H1 (cell line): Measurements from ENCODE around the gene PRKN. TPM values are rescaled to one million over a fixed set of nuclear protein-coding genes. Genes with fewer than 3 reads are reported as not detected.

Experiments
- CTCF ChIA-PET: fragments of 300-600 bp; sonication (Branson Sonifier 250); formaldehyde crosslinking; loops from one replicate; lab custom pipeline; 2021; ENCODE audit not compliant: partially characterized antibody; lab: Charles Lee
- POLR2A ChIA-PET: fragments of 300-600 bp; sonication (Branson Sonifier 250); formaldehyde crosslinking; loops from one replicate; lab custom pipeline; 2021; ENCODE audit warnings: inconsistent platforms; ENCODE audit not compliant: partially characterized antibody; lab: Charles Lee
- DNase-seq, 2 experiments: peaks; one replicate each; pipeline versions ENCODE4 v3.0.0 to v3.0.0-alpha.2; 2010 to 2022; ENCODE audit warnings: low spot score in 2 of 2, low read depth in 1 of 2, mixed read lengths in 1 of 2
- FAIRE-seq: peaks from 2 replicates; lab custom pipeline; 2011; peaks lifted over from hg19 to GRCh38; lab: Jason Lieb, UNC
- H2AFZ ChIP-seq: 2 replicates; pipeline ENCODE4 v1.8.1; 2012; ENCODE audit warnings: low read length, inconsistent platforms
- H2AK5ac ChIP-seq: 2 replicates; pipeline ENCODE4 v1.6.1; 2013; ENCODE audit warnings: low read depth, low read length
- H2BK120ac ChIP-seq: replicated peaks from 2 replicates; pipeline ENCODE3; 2013; ENCODE audit warnings: low read depth, low read length, inconsistent platforms
- H2BK12ac ChIP-seq: 2 replicates; pipeline ENCODE4 v1.6.1; 2013; ENCODE audit warnings: low read depth, low read length
- H2BK15ac ChIP-seq: 2 replicates; pipeline ENCODE4 v1.6.1; 2013; ENCODE audit warnings: low read length
- H2BK20ac ChIP-seq: 2 replicates; pipeline ENCODE4 v1.6.1; 2013; ENCODE audit warnings: low read length
- H2BK5ac ChIP-seq: 2 replicates; pipeline ENCODE4 v1.6.1; 2013; ENCODE audit warnings: low read depth, low read length
- H3K14ac ChIP-seq: 2 replicates; pipeline ENCODE4 v1.6.1; 2013; ENCODE audit warnings: inconsistent platforms; ENCODE audit not compliant: insufficient read length
- H3K18ac ChIP-seq: 2 replicates; pipeline ENCODE4 v1.6.1; 2013; ENCODE audit warnings: low read length; ENCODE audit errors: extremely low read depth
- H3K23ac ChIP-seq: 2 replicates; pipeline ENCODE4 v1.6.1; 2013; ENCODE audit warnings: inconsistent platforms; ENCODE audit not compliant: insufficient read length
- H3K23me2 ChIP-seq: 2 replicates; pipeline ENCODE4 v1.6.1; 2013; ENCODE audit warnings: low read depth, low read length
- H3K27ac ChIP-seq: 2 replicates; pipeline ENCODE4 v1.6.1; 2011; ENCODE audit warnings: low read depth, low read length, inconsistent platforms
- H3K27me3 ChIP-seq, 4 experiments: replicated peaks in 1 of 4; 1 replicate in 1 of 4; 2 replicates in 3 of 4; pipeline versions ENCODE4 v1.6.1 to v1.8.1; 2011 to 2013; ENCODE audit warnings: low read length in 3 of 4, mild to moderate bottlenecking in 3 of 4, inconsistent platforms in 2 of 4, mixed read lengths in 2 of 4, moderate library complexity in 1 of 4; ENCODE audit not compliant: control insufficient read depth in 3 of 4, insufficient read depth in 3 of 4; ENCODE audit errors: extremely low read depth in 1 of 4
- H3K36me3 ChIP-seq, 4 experiments: 2 replicates each; pipeline versions ENCODE4 v1.6.1 to v1.8.1; 2011 to 2013; ENCODE audit warnings: mild to moderate bottlenecking in 4 of 4, low read length in 3 of 4, moderate library complexity in 2 of 4, control low read depth in 1 of 4, inconsistent platforms in 1 of 4; ENCODE audit not compliant: insufficient read depth in 4 of 4, control insufficient read depth in 2 of 4
- H3K4ac ChIP-seq: replicated peaks from 2 replicates; pipeline ENCODE3; 2013; ENCODE audit warnings: low read length, low read depth, mixed read lengths, inconsistent platforms; ENCODE audit not compliant: insufficient read length
- H3K4me1 ChIP-seq, 4 experiments: replicated peaks in 1 of 4; 1 replicate in 1 of 4; 2 replicates in 3 of 4; pipeline versions ENCODE4 v1.6.1 to v1.8.1; 2011 to 2013; ENCODE audit warnings: low read length in 3 of 4, inconsistent platforms in 2 of 4, mixed read lengths in 1 of 4; ENCODE audit not compliant: insufficient read depth in 4 of 4, control insufficient read depth in 3 of 4
- H3K4me2 ChIP-seq, 2 experiments: 2 replicates each; pipeline versions ENCODE4 v1.6.1 to v1.8.1; 2011 to 2013; ENCODE audit warnings: low read depth in 2 of 2, low read length in 2 of 2, control low read depth in 1 of 2, inconsistent platforms in 1 of 2, mild to moderate bottlenecking in 1 of 2; ENCODE audit not compliant: insufficient read depth in 1 of 2
- H3K4me3 ChIP-seq, 4 experiments: fragments of 200-600, 300-600 bp in 1 of 4; sonication (generic), shearing (Covaris generic), sonication (Bioruptor Twin) in 1 of 4; 2 replicates each; pipeline versions ENCODE4 v1.5.1 to v1.8.1; 2011 to 2016; ENCODE audit warnings: low read length in 4 of 4, low read depth in 3 of 4, control low read depth in 2 of 4, inconsistent platforms in 2 of 4, mild to moderate bottlenecking in 2 of 4, mixed read lengths in 1 of 4, moderate library complexity in 1 of 4; ENCODE audit not compliant: insufficient read depth in 2 of 4; ENCODE audit errors: extremely low read depth in 1 of 4
- H3K56ac ChIP-seq: replicated peaks from 2 replicates; pipeline ENCODE3; 2013; ENCODE audit warnings: low read depth, mild to moderate bottlenecking, mixed read lengths, low read length, inconsistent platforms; ENCODE audit not compliant: insufficient read length
- H3K79me1 ChIP-seq: 2 replicates; pipeline ENCODE4 v1.6.1; 2013; ENCODE audit warnings: low read depth, low read length, control low read depth
- H3K79me2 ChIP-seq, 2 experiments: 2 replicates each; pipeline versions ENCODE4 v1.6.1 to v1.8.1; 2012 to 2013; ENCODE audit warnings: low read length in 2 of 2, mild to moderate bottlenecking in 2 of 2, inconsistent platforms in 1 of 2; ENCODE audit not compliant: insufficient read depth in 2 of 2, control insufficient read depth in 1 of 2
- H3K9ac ChIP-seq, 4 experiments: replicated peaks in 1 of 4; 1 replicate in 1 of 4; 2 replicates in 3 of 4; pipeline versions ENCODE4 v1.6.1 to v1.8.1; 2011 to 2013; ENCODE audit warnings: low read depth in 3 of 4, low read length in 3 of 4, control low read depth in 2 of 4, mild to moderate bottlenecking in 2 of 4, moderate library complexity in 2 of 4, inconsistent platforms in 1 of 4; ENCODE audit errors: extremely low read depth in 1 of 4
- H3K9me3 ChIP-seq, 2 experiments: 2 replicates each; pipeline versions ENCODE4 v1.6.1 to v1.8.1; 2012 to 2013; ENCODE audit warnings: mild to moderate bottlenecking in 2 of 2, moderate library complexity in 2 of 2, control low read depth in 1 of 2, inconsistent platforms in 1 of 2, low read depth in 1 of 2, low read length in 1 of 2, mixed read lengths in 1 of 2; ENCODE audit not compliant: insufficient read depth in 2 of 2
- H4K20me1 ChIP-seq, 2 experiments: replicated peaks in 1 of 2; 2 replicates each; pipeline versions ENCODE3 to v1.8.1; 2011 to 2013; ENCODE audit warnings: inconsistent platforms in 2 of 2, low read length in 2 of 2, mild to moderate bottlenecking in 1 of 2; ENCODE audit not compliant: insufficient read depth in 2 of 2, control insufficient read depth in 1 of 2
- H4K5ac ChIP-seq: 2 replicates; pipeline ENCODE4 v1.6.1; 2013; ENCODE audit warnings: low read length, low read depth, mixed read lengths, inconsistent platforms; ENCODE audit not compliant: insufficient read length
- H4K8ac ChIP-seq: 2 replicates; pipeline ENCODE4 v1.8.0; 2013; ENCODE audit warnings: mild to moderate bottlenecking, moderate library complexity, low read length, inconsistent platforms; ENCODE audit not compliant: insufficient read depth; ENCODE audit errors: extremely low read depth
- H4K91ac ChIP-seq: replicated peaks from 2 replicates; pipeline ENCODE3; 2013; ENCODE audit warnings: low read length, mixed read lengths, inconsistent platforms; ENCODE audit not compliant: insufficient read length
- CBX5 ChIP-seq: fragments of 300-800, 300-1000 bp; sonication (generic); IDR thresholded peaks from 2 replicates; pipeline ENCODE4 v1.7.1; 2016; ENCODE audit warnings: antibody characterized with exemption, low read length, low read depth
- EP300 ChIP-seq, 2 experiments: IDR thresholded peaks; 1 replicate in 1 of 2; 2 replicates in 1 of 2; pipeline ENCODE4 v1.6.1; 2011 to 2012; ENCODE audit warnings: low read depth in 2 of 2, low read length in 2 of 2, mild to moderate bottlenecking in 2 of 2, borderline replicate concordance in 1 of 2, inconsistent platforms in 1 of 2, moderate library complexity in 1 of 2
- HDAC2 ChIP-seq, 2 experiments: fragments of 300-600 bp in 1 of 2; sonication (generic) in 1 of 2; IDR thresholded peaks; 2 replicates each; pipeline ENCODE4 v1.6.1; 2011 to 2012; ENCODE audit warnings: low read depth in 2 of 2, low read length in 2 of 2, mild to moderate bottlenecking in 2 of 2, moderate library complexity in 2 of 2, borderline replicate concordance in 1 of 2, inconsistent platforms in 1 of 2
- JUND ChIP-seq: IDR thresholded peaks from 2 replicates; pipeline ENCODE4 v1.6.1; 2011; ENCODE audit warnings: mild to moderate bottlenecking, improper control_type of control experiment, low read length
- YY1 ChIP-seq: IDR thresholded peaks from 2 replicates; pipeline ENCODE4 v1.6.1; 2011; ENCODE audit warnings: low read depth, mild to moderate bottlenecking, low read length
- WGBS, 2 experiments: shearing (Covaris generic) in 1 of 2; methylation state at CpG; one replicate each; pipeline versions ENCODE4 v1.1.6 to v1.1.7; 2013 to 2015; ENCODE audit warnings: low lambda C conversion rate in 2 of 2, mixed read lengths in 2 of 2, inconsistent platforms in 1 of 2, low coverage in 1 of 2, missing lambda C conversion rate in 1 of 2; ENCODE audit not compliant: insufficient replicate concordance in 2 of 2, insufficient coverage in 1 of 2, insufficient read length in 1 of 2; ENCODE audit errors: extremely low coverage in 1 of 2, missing lambda C conversion rate in 1 of 2; 5-methylcytosine and 5-hydroxymethylcytosine counted together
- polyA plus RNA-seq, 7 experiments: library from polyadenylated mRNA; depleted of rRNA in 3 of 7; stranded (reverse) in 5 of 7; unstranded in 2 of 7; fragments of >200 nt in 5 of 7; fragments of 200-250 nt in 2 of 7; gene quantifications; 1 replicate in 5 of 7; 2 replicates in 1 of 7; 4 replicates in 1 of 7; pipeline versions ENCODE4 v1.2.1 to v1.2.3, GENCODE V29; 2011 to 2013; ENCODE audit warnings: missing spikeins in 2 of 7, mixed read lengths in 2 of 7
- total RNA-seq: library from RNA; stranded (reverse); fragmentation: NEBNext Ultra II Directional; extraction: Animal tissue kit (Norgen Biotek cat#: 25700); gene quantifications from 2 replicates; pipeline ENCODE4 v1.2.1, GENCODE V29; 2021
- TF ChIP-seq, protein P1 (sequence below): IDR thresholded peaks from 2 replicates; pipeline ENCODE4 v1.6.1; 2012; ENCODE audit warnings: inconsistent platforms

Gene PRKN
- total and polyA plus RNA-seq, 2 of the 8 experiments (the other 6 are each of a cell fraction or from before 2014, with no cell fraction given), result 0.13 to 0.29 TPM

DNA sequence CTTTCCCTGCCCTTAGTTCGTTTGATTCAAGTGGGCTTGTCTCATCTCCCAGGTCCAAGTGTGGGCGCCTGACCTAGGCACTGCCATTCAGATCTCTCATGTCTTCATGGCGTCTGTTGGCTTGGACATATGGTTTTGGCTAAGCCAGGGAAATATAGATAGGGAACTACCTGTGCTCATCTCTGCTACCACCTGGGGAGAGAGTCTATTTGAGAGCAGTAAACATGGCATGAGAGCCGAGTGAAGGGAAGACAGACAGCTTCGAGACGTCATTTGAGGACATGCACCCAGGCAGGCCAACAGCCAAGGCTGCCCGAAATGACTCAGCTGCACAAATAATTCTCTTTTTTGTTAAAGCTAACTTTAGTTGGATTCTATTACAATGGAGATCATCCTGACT lies 1083.0 kb downstream of the PRKN start:
- Histone ChIP-seq H3K23me2 (no peaks in the 10 kb centered on the region), H3K79me2 (no peaks in the 10 kb centered on the region), H4K5ac (no peak overlapping the region), H3K18ac (no peak overlapping the region), H2BK15ac (no peak overlapping the region), H3K4me1 (peaks cover 0 to 3% (median under 1%) of the 10 kb centered on the region in 4 experiments; a peak in 1 of 7 replicates), H3K56ac (no peak overlapping the region), H2BK5ac (no peak overlapping the region), H3K27me3 (no peaks in the 10 kb centered on the region), H3K36me3 (no peaks in the 10 kb centered on the region), H3K27ac (no peak overlapping the region), H3K4me2 (no peak overlapping the region), H3K4ac (no peak overlapping the region), H3K9me3 (no peaks in the 10 kb centered on the region), H3K9ac (no peak overlapping the region), H3K14ac (no peak overlapping the region), H2BK120ac (no peak overlapping the region), H3K79me1 (no peaks in the 10 kb centered on the region; the same call in 1 of the 2 replicates), H3K4me3 (no peak overlapping the region), H2AFZ (no peak overlapping the region), H4K20me1 (no peaks in the 10 kb centered on the region), H3K23ac (no peak overlapping the region), H2BK12ac (no peak overlapping the region), H2AK5ac (no peak overlapping the region), H4K8ac (no peak overlapping the region), H2BK20ac (no peak overlapping the region), H4K91ac (no peak overlapping the region)
- ChIA-PET POLR2A (no interaction called here), CTCF (interaction anchor here (0.6 to 0.9 kb wide), 2 partner anchors 228 to 292 kb away, joined by 3 to 5 read pairs; no protein-coding TSS in a partner anchor)
- DNase-seq (no peak), FAIRE-seq (no peak)
- WGBS, 2 experiments, result 90% methylated on average over 7 of the region's 7 CpGs; no CpG with 5 or more reads in 1 of the 2 experiments
- no peak for TF ChIP-seq EP300 (IDR thresholded peaks at IDR 0.05; ENCODE audit: borderline replicate concordance in 1 of 2, low read depth in 2 of 2, low read length in 2 of 2)
- TF ChIP-seq, protein P1, sequence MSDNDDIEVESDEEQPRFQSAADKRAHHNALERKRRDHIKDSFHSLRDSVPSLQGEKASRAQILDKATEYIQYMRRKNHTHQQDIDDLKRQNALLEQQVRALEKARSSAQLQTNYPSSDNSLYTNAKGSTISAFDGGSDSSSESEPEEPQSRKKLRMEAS, result no peak
- TF ChIP-seq YY1, result no peak
- no peak for TF ChIP-seq CBX5
- TF ChIP-seq JUND, result no peak
- TF ChIP-seq HDAC2 (IDR thresholded peaks at IDR 0.05; ENCODE audit: borderline replicate concordance in 1 of 2, low read depth in 2 of 2, low read length in 2 of 2), result no peak
